PC-9 (cell line): ENCODE measurements around the gene PNCK.

Experiments
- CTCF ChIP-seq: fragments of 200-600 bp; sonication (generic); conservative IDR thresholded peaks from 2 replicates; pipeline ENCODE4 v1.6.1; 2017; ENCODE audit warnings: mixed run types, antibody characterized with exemption, mild to moderate bottlenecking, moderate library complexity
- EZH2 ChIP-seq: fragments of 200-600 bp; sonication (generic); IDR thresholded peaks from 2 replicates; pipeline ENCODE4 v1.8.0; 2017; ENCODE audit warnings: antibody characterized with exemption, low read depth

- TF ChIP-seq CTCF (no peak), EZH2 (no peak)
These were observed 51.5 kb downstream of the PNCK start for GRCh38 chrX:153621949-153622598.
